ENCODE results near the gene POLH. TPM values are rescaled to one million over a fixed set of nuclear protein-coding genes. Genes with fewer than 3 reads are reported as not detected.

Gene POLH
- total and polyA plus RNA-seq, 9 of the 15 experiments (the other 6 are each of a cell fraction or from before 2014, with no cell fraction given) = 5.8 to 31.6 (median 20.6) TPM

DNA sequence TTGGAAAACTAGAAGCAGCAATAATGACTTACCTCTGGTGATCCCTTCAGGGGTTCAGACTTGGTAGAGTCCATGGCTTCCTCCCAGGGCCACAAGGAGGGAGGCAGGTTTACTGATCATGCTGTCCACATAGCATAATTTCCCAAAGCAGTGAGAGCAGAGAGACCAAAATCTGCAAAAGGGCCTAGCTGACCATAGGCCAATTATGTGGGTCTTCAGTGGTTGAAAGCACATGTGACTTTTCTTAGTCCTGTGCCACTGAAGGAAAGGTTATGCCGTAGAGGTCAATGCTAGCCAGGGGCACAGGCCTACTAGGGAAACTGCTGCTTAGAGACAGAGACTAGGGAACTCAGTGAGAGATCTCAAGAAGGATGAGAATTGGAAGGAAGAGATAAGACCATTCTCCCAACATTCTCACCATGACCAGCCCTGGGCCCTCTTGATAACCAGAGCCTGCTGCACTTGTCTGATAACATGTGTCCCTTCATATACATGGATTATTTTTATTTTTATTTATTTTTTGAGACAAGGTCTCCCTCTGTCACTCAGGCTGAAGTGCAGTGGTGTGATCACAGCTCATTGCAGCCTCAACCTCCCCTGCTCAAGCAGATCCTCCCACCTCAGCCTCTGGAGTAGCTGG is 55.1 kb downstream of the POLH start (continued):
- TF ChIP-seq PHF20 (IDR thresholded peaks at IDR 0.05; ENCODE audit: partially characterized antibody) (no peak), SUPT5H (IDR thresholded peaks at IDR 0.05) (peak; percentile 71), NCOA6 (IDR thresholded peaks at IDR 0.05) (no peak), ESRRB (CRISPR knock-in tag; IDR thresholded peaks at IDR 0.05; ENCODE audit: borderline replicate concordance) (no peak), POLR2AphosphoS2 (IDR thresholded peaks at IDR 0.05; ENCODE audit: low read length) (no peak), XRCC3 (IDR thresholded peaks at IDR 0.05) (no peak), EHMT2 (IDR thresholded peaks at IDR 0.05) (peak; percentile 79), TGIF2 (CRISPR knock-in tag; IDR thresholded peaks at IDR 0.05) (no peak; the same call in 1 of the 2 replicates), GABPB2 (CRISPR knock-in tag; conservative IDR thresholded peaks at IDR 0.05) (no peak; the same call in 1 of the 2 replicates), MAFF (IDR thresholded peaks at IDR 0.05; ENCODE audit: low read length) (no peak; the same call in 1 of the 2 replicates), SIX5 (IDR thresholded peaks at IDR 0.05; ENCODE audit: borderline replicate concordance in 1 of 2, insufficient read depth in 1 of 2, low read depth in 1 of 2, low read length in 2 of 2) (no peak), CBFA2T2 (conservative IDR thresholded peaks at IDR 0.05) (peak; percentile 99), ZNF778 (CRISPR knock-in tag; IDR thresholded peaks at IDR 0.05) (no peak), RNF2 (IDR thresholded peaks at IDR 0.05) (peak; percentile 94), PHF21A (IDR thresholded peaks at IDR 0.05; ENCODE audit: borderline replicate concordance, low read depth) (no peak), POU5F1 (IDR thresholded peaks at IDR 0.05; ENCODE audit: borderline replicate concordance, low read depth, low read length, partially characterized antibody) (no peak)
- TF ChIP-seq, protein P1, sequence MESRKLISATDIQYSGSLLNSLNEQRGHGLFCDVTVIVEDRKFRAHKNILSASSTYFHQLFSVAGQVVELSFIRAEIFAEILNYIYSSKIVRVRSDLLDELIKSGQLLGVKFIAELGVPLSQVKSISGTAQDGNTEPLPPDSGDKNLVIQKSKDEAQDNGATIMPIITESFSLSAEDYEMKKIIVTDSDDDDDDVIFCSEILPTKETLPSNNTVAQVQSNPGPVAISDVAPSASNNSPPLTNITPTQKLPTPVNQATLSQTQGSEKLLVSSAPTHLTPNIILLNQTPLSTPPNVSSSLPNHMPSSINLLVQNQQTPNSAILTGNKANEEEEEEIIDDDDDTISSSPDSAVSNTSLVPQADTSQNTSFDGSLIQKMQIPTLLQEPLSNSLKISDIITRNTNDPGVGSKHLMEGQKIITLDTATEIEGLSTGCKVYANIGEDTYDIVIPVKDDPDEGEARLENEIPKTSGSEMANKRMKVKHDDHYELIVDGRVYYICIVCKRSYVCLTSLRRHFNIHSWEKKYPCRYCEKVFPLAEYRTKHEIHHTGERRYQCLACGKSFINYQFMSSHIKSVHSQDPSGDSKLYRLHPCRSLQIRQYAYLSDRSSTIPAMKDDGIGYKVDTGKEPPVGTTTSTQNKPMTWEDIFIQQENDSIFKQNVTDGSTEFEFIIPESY (CRISPR knock-in tag; IDR thresholded peaks at IDR 0.05) = no peak
- TF ChIP-seq, protein P2, sequence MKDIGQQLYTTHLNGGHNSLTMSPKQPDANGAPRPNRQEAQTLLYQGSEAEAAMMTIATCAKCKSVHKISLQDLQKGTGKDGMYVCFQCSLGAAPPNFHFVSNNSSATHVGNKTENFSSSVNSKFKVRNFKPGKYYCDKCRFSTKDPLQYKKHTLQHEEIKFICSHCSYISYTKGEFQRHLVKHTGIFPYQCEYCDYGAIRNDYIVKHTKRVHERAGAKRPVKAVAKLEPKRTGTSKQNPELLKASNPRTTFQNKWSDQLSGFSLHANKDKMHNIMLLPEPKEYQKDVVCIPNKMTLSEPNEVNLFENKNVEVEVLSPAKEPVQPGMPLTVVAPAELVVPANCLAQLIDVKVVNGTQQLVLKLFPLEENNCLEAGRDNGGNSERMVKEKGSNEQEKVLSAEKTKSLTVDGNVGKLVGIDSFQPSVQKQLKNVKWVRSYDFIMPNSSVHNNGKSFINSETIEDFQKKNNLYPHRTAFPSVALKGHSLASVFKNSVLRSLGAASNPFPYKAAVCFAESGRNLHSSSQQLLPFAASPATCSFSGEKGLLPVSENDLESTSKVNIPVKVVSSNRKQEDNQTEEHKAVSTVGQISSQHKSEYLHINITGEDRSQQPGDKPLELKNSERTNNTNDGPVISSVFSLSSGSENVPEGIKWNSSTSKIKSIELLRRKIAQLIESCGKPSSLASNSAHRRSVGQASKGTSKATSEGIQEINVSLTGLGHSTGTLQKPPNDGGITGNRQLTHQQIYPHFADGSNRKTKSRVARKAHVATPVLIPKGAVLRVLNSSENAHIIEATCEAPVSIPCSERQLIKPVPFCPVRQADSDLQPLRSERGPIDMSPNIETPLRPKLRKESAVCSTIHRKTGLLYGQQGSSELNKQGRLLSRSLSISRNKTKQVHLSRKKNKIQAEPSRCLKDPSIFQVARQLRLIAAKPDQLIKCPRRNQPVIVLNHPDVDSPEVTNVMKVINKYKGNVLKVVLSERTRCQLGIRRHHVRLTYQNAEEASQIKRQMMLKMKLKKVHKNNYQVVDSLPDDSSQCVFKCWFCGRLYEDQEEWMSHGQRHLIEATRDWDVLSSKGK (CRISPR knock-in tag; IDR thresholded peaks at IDR 0.05) = no peak
- TF ChIP-seq, protein P3, sequence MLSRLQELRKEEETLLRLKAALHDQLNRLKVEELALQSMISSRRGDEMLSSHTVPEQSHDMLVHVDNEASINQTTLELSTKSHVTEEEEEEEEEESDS (CRISPR knock-in tag; IDR thresholded peaks at IDR 0.05) = no peak
- TF ChIP-seq, protein P4, sequence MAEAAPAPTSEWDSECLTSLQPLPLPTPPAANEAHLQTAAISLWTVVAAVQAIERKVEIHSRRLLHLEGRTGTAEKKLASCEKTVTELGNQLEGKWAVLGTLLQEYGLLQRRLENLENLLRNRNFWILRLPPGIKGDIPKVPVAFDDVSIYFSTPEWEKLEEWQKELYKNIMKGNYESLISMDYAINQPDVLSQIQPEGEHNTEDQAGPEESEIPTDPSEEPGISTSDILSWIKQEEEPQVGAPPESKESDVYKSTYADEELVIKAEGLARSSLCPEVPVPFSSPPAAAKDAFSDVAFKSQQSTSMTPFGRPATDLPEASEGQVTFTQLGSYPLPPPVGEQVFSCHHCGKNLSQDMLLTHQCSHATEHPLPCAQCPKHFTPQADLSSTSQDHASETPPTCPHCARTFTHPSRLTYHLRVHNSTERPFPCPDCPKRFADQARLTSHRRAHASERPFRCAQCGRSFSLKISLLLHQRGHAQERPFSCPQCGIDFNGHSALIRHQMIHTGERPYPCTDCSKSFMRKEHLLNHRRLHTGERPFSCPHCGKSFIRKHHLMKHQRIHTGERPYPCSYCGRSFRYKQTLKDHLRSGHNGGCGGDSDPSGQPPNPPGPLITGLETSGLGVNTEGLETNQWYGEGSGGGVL (CRISPR knock-in tag; IDR thresholded peaks at IDR 0.05) = no peak
- TF ChIP-seq, protein P5, sequence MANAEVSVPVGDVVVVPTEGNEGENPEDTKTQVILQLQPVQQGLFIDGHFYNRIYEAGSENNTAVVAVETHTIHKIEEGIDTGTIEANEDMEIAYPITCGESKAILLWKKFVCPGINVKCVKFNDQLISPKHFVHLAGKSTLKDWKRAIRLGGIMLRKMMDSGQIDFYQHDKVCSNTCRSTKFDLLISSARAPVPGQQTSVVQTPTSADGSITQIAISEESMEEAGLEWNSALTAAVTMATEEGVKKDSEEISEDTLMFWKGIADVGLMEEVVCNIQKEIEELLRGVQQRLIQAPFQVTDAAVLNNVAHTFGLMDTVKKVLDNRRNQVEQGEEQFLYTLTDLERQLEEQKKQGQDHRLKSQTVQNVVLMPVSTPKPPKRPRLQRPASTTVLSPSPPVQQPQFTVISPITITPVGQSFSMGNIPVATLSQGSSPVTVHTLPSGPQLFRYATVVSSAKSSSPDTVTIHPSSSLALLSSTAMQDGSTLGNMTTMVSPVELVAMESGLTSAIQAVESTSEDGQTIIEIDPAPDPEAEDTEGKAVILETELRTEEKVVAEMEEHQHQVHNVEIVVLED (CRISPR knock-in tag; IDR thresholded peaks at IDR 0.05) = peak; percentile 43
